AG10803 (cell line): ENCODE measurements around the gene KLHL29.

ENCODE experiments used
- DNase-seq: peaks from one replicate; pipeline ENCODE4 v3.0.0; 2010; ENCODE audit warnings: low read depth
- H3K4me3 ChIP-seq: 2 replicates; pipeline ENCODE4 v1.5.1; 2011; ENCODE audit warnings: mild to moderate bottlenecking, low read length, control low read depth
- TF ChIP-seq, protein P1 (sequence below): conservative IDR thresholded peaks from 2 replicates; pipeline ENCODE4 v1.5.1; 2011; ENCODE audit warnings: mild to moderate bottlenecking, low read length, control low read depth, inconsistent platforms

KLHL29 gene

DNA sequence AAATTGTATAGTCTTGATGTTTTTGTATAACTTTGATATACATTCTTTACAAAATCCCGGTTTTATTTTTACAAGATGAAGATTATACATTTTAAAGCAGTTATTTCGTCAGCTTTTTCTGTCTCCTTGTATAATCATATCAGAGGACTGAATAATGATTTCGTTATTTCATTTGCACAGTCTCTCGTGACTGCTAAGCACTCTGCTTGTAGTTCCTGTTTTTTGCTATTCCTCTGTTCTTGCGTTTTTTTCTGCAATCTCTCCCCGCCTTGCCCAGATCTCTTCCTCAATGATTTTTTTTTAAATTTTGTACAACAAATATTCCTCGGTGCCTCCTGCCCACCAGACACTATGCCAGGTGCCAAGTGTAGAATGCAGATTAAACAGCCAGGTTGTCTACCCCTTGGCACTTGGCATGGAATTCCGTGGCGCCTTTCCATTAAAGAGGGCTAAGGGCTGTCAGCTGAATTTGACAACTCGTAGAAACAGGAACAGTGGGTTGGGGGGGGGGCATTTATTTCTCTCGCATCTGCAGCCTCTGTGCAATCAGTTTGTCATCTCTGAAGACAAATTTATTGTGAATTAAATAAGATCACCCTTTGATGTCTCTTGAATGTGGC lies 69.6 kb downstream of the KLHL29 start:
- no peak for DNase-seq
- H3K4me3 ChIP-seq = no peak overlapping the region
- TF ChIP-seq, protein P1, sequence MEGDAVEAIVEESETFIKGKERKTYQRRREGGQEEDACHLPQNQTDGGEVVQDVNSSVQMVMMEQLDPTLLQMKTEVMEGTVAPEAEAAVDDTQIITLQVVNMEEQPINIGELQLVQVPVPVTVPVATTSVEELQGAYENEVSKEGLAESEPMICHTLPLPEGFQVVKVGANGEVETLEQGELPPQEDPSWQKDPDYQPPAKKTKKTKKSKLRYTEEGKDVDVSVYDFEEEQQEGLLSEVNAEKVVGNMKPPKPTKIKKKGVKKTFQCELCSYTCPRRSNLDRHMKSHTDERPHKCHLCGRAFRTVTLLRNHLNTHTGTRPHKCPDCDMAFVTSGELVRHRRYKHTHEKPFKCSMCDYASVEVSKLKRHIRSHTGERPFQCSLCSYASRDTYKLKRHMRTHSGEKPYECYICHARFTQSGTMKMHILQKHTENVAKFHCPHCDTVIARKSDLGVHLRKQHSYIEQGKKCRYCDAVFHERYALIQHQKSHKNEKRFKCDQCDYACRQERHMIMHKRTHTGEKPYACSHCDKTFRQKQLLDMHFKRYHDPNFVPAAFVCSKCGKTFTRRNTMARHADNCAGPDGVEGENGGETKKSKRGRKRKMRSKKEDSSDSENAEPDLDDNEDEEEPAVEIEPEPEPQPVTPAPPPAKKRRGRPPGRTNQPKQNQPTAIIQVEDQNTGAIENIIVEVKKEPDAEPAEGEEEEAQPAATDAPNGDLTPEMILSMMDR = no peak

DNA sequence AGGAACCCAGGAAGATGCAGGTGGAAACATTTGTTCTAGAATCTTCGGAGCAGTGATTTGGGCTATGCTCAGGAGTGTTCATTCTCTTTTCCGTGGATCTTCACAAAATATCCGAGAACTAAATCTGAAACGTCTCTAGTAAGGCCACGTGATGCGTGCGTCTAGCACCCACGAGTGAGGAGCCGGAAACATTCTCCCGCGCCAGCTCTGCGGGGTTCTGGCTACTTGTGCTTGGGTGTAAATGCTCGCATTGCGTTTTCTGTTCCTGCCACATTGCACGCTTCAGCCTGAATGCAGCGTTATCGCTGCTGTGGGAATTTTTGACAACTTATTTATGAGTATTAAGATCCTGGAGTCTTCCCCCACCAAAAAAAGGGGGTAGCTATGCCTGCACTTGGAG lies 71.4 kb downstream of the KLHL29 start:
- TF ChIP-seq, protein P1 = no peak
- no peak overlapping the region for H3K4me3 ChIP-seq
- DNase-seq = no peak

DNA sequence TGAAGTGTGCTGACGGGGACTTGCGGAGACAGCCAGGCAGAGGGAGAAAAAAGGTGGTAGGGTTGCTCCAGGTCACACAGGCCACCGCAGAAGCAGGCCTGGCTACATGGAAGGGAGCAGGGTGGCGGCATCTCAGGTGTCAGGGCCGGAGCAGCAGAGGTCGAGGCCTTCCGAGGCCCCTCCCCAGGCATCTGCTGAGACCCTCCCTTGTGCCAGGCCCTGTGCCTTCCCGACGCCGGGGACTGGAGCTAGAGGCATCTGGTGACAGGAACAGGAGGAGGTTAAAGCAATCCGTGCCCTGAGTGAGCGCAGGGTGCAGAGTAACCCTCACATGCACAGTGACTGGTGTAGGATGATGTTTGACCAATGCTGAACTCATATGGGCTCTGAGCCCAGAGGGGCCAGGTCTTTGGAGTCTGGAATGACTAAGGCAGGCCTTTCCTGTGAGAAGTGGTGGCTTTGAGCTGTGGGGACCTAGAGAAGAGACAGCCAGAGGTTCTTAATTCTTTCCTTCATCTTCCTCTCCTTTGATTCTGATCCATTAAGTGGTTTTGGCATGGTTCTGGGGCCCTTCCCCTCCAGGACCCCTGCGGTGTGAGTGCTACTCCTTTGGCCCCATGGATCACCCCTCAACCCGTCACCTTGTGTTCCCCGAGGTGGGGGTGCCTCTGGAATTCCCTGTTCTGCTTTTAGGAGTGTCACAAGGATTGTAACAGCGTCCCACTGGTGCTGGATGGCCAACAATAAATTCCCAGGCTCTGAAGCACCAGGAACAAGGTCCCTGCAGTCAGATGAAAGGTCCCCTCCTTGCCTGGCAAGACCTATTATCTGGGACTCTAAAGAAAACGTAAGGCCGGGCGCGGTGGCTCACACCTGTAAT lies 72.1 kb downstream of the KLHL29 start:
- H3K4me3 ChIP-seq = no peak overlapping the region
- TF ChIP-seq, protein P1 = no peak
- peak; percentile 31 for DNase-seq

DNA sequence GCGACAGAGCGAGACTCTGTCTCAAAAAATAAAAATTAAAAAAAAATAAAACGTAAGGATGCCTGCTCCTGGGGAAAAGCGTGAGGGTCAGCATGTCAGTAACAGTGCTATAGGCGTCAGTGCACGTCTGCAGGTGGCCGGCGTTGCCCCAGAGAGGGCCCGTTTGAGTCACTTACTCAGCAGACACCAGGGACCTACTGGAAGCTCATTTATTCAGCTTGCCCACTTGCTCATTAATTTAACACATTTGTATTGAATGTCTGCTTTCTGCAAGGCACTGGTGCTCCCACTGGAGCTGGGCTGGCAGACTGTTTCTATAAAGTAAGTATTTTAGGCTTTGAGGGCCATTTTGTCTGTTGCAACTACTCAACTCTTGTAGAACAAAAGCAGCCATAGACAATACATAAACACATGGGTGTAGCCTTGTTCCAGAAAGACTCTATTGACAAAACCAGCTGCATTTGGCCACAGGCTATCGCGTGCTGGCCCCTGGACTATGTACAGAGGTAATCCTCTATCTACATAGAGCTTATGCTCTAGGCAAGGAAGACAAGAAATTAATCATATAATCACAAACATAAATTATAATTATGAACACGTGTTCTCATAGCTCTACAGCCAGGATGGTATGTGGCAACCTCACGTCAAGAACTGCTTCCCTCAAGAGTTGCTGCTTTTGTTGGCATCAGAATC lies 73.2 kb downstream of the KLHL29 start:
- no peak for DNase-seq
- TF ChIP-seq, protein P1 = no peak
- H3K4me3 ChIP-seq = no peak overlapping the region

DNA sequence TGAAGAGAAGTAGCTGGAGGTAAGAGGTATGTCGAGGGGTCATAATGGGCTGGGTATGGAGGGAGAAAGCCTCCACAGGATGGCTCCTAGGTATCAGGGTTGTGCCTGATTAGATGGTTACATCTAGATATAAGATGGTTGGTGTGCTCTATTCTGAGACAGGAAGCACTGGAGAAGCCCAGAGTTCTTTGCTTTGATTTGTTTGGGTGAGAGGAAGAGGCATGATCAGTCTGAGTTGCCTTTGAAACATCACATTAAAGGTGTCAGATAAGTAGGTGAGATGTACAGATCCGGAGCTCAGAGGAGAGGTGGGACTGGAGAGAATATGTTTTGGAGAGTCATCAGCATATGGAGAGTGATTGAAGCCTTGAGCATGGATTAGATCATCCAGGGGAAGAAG lies 74.1 kb downstream of the KLHL29 start:
- DNase-seq = no peak

DNA sequence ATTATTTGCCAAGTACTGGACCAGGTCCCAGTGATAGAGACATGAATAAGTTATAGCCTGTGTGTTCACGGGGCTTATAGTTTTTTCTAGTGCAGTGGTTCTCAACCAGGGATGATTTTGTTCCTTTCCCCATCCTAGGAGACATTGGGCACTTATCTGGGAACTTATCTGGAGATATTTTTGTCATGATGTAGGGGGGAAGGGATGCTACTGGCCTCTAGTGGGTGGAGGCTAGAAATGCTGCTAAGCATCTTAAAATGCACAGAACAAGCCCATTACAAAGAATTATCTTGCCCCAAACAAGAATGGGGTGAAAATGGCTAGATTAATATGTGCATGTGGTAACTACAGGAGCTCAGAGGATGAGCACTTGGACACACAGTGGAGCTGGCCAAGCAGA lies 75.2 kb downstream of the KLHL29 start:
- H3K4me3 ChIP-seq = no peak overlapping the region
- peak; percentile 27 for DNase-seq
- TF ChIP-seq, protein P1 = peak; percentile 71

More for the DNA sequence above, 74.1 kb downstream of the KLHL29 start:
- TF ChIP-seq, protein P1 = no peak
- H3K4me3 ChIP-seq = no peak overlapping the region

DNA sequence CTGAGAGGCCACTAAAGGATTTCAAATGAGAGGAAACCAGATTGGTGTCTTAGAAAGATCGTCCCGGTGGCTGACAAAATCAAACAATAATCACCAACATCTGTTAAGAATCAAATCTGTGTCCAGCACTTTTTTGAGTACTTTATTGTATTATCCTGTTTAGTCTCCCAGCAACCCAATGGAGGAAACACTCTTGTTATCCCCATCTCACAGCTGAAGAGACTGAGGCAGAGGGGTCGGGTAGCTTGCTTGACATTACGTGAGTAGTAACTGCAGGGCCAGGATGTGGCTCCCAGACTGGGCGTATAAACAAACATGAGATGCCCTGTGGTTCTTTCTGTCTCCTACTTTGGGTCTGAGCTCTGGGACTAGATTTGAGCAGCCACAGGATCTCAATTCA lies 76.0 kb downstream of the KLHL29 start:
- DNase-seq = no peak
- TF ChIP-seq, protein P1 = no peak
- no peak overlapping the region for H3K4me3 ChIP-seq
